ENCODE results near the gene RNF187. TPM values are rescaled to one million over a fixed set of nuclear protein-coding genes. Genes with fewer than 3 reads are reported as not detected.

The RNF187 gene
- total and polyA plus RNA-seq, 2 of the 13 experiments (the other 11 are each of a cell fraction or from before 2014, with no cell fraction given): 41.3 to 59.4 TPM

- TF ChIP-seq MAX (IDR thresholded peaks at IDR 0.05) (peak; percentile 65), NFATC3 (CRISPR knock-in tag; IDR thresholded peaks at IDR 0.05) (no peak), ZIK1 (CRISPR knock-in tag; IDR thresholded peaks at IDR 0.05; ENCODE audit: borderline replicate concordance, low read depth) (peak; percentile 48; the same call in 1 of the 2 replicates), ZNF33B (CRISPR knock-in tag; IDR thresholded peaks at IDR 0.05) (no peak), ARID5B (CRISPR knock-in tag; IDR thresholded peaks at IDR 0.05) (0 out of 2 replicates have a peak, but pooled peaks have one; percentile 41), HOXA5 (CRISPR knock-in tag; IDR thresholded peaks at IDR 0.05) (peak; percentile 50; the same call in 1 of the 2 replicates), NFKBIZ (CRISPR knock-in tag; IDR thresholded peaks at IDR 0.05) (no peak), TARDBP (CRISPR knock-in tag; IDR thresholded peaks at IDR 0.05) (no peak), ZNF205 (CRISPR knock-in tag; IDR thresholded peaks at IDR 0.05) (0 out of 2 replicates have a peak, but pooled peaks have one; percentile 28), ZBTB46 (CRISPR knock-in tag; IDR thresholded peaks at IDR 0.05; ENCODE audit: borderline replicate concordance) (no peak), ZNF232 (CRISPR knock-in tag; IDR thresholded peaks at IDR 0.05; ENCODE audit: borderline replicate concordance) (0 out of 2 replicates have a peak, but pooled peaks have one; percentile 61), ZXDC (CRISPR knock-in tag; IDR thresholded peaks at IDR 0.05) (no peak)
- TF ChIP-seq, protein P1, sequence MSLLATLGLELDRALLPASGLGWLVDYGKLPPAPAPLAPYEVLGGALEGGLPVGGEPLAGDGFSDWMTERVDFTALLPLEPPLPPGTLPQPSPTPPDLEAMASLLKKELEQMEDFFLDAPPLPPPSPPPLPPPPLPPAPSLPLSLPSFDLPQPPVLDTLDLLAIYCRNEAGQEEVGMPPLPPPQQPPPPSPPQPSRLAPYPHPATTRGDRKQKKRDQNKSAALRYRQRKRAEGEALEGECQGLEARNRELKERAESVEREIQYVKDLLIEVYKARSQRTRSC (CRISPR knock-in tag; IDR thresholded peaks at IDR 0.05; ENCODE audit: low read depth): no peak
- TF ChIP-seq, protein P2, sequence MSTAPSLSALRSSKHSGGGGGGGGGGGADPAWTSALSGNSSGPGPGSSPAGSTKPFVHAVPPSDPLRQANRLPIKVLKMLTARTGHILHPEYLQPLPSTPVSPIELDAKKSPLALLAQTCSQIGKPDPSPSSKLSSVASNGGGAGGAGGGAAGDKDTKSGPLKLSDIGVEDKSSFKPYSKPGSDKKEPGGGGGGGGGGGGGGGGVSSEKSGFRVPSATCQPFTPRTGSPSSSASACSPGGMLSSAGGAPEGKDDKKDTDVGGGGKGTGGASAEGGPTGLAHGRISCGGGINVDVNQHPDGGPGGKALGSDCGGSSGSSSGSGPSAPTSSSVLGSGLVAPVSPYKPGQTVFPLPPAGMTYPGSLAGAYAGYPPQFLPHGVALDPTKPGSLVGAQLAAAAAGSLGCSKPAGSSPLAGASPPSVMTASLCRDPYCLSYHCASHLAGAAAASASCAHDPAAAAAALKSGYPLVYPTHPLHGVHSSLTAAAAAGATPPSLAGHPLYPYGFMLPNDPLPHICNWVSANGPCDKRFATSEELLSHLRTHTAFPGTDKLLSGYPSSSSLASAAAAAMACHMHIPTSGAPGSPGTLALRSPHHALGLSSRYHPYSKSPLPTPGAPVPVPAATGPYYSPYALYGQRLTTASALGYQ (CRISPR knock-in tag; IDR thresholded peaks at IDR 0.05): no peak
Observed at GRCh38 chr1:228500901-228501871, 14.0 kb downstream of the RNF187 start (continued).
